GM12865 (cell line): ENCODE measurements around the gene CAST.
A peak's percentile ranks its signal among the peaks of the same experiment; 100 is the strongest.

ENCODE experiments used
- DNase-seq: peaks from one replicate; pipeline ENCODE4 v3.0.0; 2010; ENCODE audit warnings: low read depth
- H3K4me3 ChIP-seq: 2 replicates; pipeline ENCODE4 v1.5.1; 2011; ENCODE audit warnings: mild to moderate bottlenecking, low read depth, low read length, control low read depth
- CTCF ChIP-seq: IDR thresholded peaks from 2 replicates; pipeline ENCODE4 v1.5.1; 2011; ENCODE audit warnings: low read length, control low read depth, low read depth, inconsistent platforms; ENCODE audit not compliant: insufficient read depth; ENCODE audit errors: missing control alignments

CAST gene

GRCh38 chr5:96651948-96652753 is 10.0 kb upstream of the CAST start:
- TF ChIP-seq CTCF: peak; percentile 29
- H3K4me3 ChIP-seq: no peak overlapping the region
- DNase-seq: no peak

DNA sequence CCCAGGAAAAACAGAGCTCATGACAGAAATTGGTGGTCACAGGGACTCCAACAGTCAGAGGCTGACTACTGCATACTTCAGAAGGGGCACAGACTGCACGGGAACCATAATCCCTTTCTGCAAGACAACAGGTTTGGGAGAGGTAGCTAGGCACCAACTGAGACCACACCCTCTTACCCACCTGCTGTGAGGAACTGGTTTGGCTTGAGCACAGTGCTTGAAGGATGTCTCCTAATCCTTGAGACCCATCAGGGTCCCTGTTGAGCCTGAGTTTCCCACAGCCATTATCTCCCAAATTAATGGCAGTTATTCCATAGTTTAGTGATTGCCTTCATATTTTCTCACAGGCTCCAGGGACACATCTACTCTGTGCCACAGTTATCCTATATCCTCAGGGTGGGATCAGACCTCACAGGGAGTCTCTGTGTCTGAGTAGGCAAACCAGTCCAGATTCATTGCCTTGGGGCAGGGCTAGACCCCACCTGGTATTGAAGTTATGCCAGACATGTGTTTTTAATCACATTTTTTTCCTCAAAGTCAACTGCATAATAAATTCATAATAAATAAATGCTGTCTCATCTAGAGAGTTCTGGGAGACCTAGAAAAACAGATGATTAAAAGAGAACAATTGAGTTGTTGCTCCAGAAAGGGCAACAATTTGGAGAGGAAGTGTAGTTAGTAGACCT is 9.3 kb upstream of the CAST start:
- TF ChIP-seq CTCF: no peak
- H3K4me3 ChIP-seq: no peak overlapping the region
- DNase-seq: no peak

GRCh38 chr5:96654209-96654608 is 8.0 kb upstream of the CAST start:
- TF ChIP-seq CTCF: no peak
- peak; percentile 29 for DNase-seq
- no peak overlapping the region for H3K4me3 ChIP-seq

- no peak for DNase-seq
- TF ChIP-seq CTCF: no peak
- no peak overlapping the region for H3K4me3 ChIP-seq
Measured at GRCh38 chr5:96655085-96655484, 7.1 kb upstream of the CAST start.

DNA sequence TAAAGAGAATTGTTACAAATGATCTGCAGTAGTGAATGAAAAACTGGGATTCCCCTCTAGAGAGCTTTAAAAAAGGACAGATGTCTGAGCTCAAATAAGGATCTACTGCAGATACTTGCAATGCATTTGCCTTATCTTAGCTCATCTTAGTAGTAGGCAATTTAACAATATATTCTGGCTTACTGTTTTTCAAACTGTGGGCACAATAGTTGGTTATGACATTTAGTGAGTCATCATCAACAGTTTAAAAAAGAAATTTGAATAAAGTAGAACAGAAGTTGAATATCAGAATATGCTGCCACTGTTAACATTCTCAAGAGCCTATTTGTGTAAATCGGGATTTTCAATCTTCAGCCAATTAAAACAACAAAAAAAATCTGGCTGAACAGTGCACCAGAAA is 6.7 kb upstream of the CAST start:
- no peak overlapping the region for H3K4me3 ChIP-seq
- no peak for DNase-seq
- TF ChIP-seq CTCF: no peak

DNA sequence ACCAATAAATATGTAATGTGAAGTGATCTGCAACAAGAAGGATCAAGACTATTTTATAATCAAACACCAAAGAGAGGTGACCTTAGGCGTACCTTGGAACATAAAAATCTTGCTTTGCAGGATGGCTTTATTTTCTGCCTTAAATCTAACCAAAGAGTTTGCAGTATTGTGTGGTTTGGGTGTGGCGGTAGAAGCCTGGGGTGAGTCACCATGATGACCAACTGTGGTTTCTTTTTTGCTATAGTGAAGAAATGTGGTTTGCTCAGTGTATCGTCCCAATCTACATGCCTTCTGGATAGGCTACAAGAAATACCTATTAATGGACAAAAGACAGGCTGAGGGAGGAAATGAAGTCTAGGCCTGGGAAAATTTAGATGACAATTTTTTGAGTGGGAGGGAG is 5.1 kb upstream of the CAST start:
- TF ChIP-seq CTCF: no peak
- H3K4me3 ChIP-seq: no peak overlapping the region
- DNase-seq: peak; percentile 80

- no peak overlapping the region for H3K4me3 ChIP-seq
- DNase-seq: no peak
- TF ChIP-seq CTCF: no peak
Measured at GRCh38 chr5:96658272-96658671, 3.9 kb upstream of the CAST start.
